ENCODE measurements around the gene STK11. TPM values are rescaled to one million over a fixed set of nuclear protein-coding genes. Genes with fewer than 3 reads are reported as not detected.
A peak's percentile ranks its signal among the peaks of the same experiment; 100 is the strongest.

STK11 gene
- total RNA-seq, 1 donor from 2014 or later = 27.4 TPM

- H3K27ac Mint-ChIP-seq = no peak overlapping the region
- H2AFZ ChIP-seq (replicated peaks) = no peak overlapping the region
- no peak overlapping the region for H3K9ac ChIP-seq
- no peaks in the 10 kb centered on the region for H3K36me3 ChIP-seq
- H3K9me3 Mint-ChIP-seq = no peaks in the 10 kb centered on the region
- H3K27me3 Mint-ChIP-seq (ENCODE audit: insufficient read depth, low read depth) = peaks cover 21% of the 10 kb centered on the region
- H3K27me3 ChIP-seq = no peaks in the 10 kb centered on the region
- H3K79me2 ChIP-seq (ENCODE audit: low read depth) = peaks cover 12% of the 10 kb centered on the region
- H3K27ac ChIP-seq = no peak overlapping the region
- H3K9me3 ChIP-seq (ENCODE audit: low read depth) = no peaks in the 10 kb centered on the region
- peaks cover 11% of the 10 kb centered on the region for H3K4me1 ChIP-seq
- peaks cover 2% of the 10 kb centered on the region for H4K20me1 ChIP-seq (ENCODE audit: low read depth)
- no peaks in the 10 kb centered on the region for H3K36me3 Mint-ChIP-seq
- no peak overlapping the region for H3K4me2 ChIP-seq
- H3F3A ChIP-seq (ENCODE audit: low read depth) = peaks cover 10% of the 10 kb centered on the region
- H3K4me3 Mint-ChIP-seq = peak overlapping the region; percentile 64
- TF ChIP-seq EZH2phosphoT487 (IDR thresholded peaks at IDR 0.05) (no peak), CTCF (IDR thresholded peaks at IDR 0.05) (no peak), EZH2 (IDR thresholded peaks at IDR 0.05) (no peak)
- DNase-seq (ENCODE audit: low spot score) = no peak
- H3K4me3 ChIP-seq = no peak overlapping the region
- H3K4me1 Mint-ChIP-seq = peaks cover 11% of the 10 kb centered on the region
These were observed 28.1 kb upstream of the STK11 start for GRCh38 chr19:1177322-1178114.

- H3K4me3 Mint-ChIP-seq = peak overlapping the region; percentile 46
- H3K4me1 ChIP-seq = peaks cover 6% of the 10 kb centered on the region
- no peaks in the 10 kb centered on the region for H3K27me3 ChIP-seq
- DNase-seq (ENCODE audit: low spot score) = no peak
- peak overlapping the region; percentile 46 for H3K27ac Mint-ChIP-seq
- H3F3A ChIP-seq (ENCODE audit: low read depth) = no peaks in the 10 kb centered on the region
- H3K9me3 ChIP-seq (ENCODE audit: low read depth) = no peaks in the 10 kb centered on the region
- H3K36me3 Mint-ChIP-seq = no peaks in the 10 kb centered on the region
- H3K4me1 Mint-ChIP-seq = peaks cover 4% of the 10 kb centered on the region
- no peak overlapping the region for H3K4me2 ChIP-seq
- no peak overlapping the region for H3K4me3 ChIP-seq
- no peak overlapping the region for H3K9ac ChIP-seq
- H3K79me2 ChIP-seq (ENCODE audit: low read depth) = no peaks in the 10 kb centered on the region
- peaks cover 18% of the 10 kb centered on the region for H3K27me3 Mint-ChIP-seq (ENCODE audit: insufficient read depth, low read depth)
- no peaks in the 10 kb centered on the region for H3K9me3 Mint-ChIP-seq
- no peaks in the 10 kb centered on the region for H3K36me3 ChIP-seq
- no peaks in the 10 kb centered on the region for H4K20me1 ChIP-seq (ENCODE audit: low read depth)
- H2AFZ ChIP-seq (replicated peaks) = no peak overlapping the region
- H3K27ac ChIP-seq = no peak overlapping the region
- TF ChIP-seq EZH2 (IDR thresholded peaks at IDR 0.05) = no peak
- TF ChIP-seq CTCF (IDR thresholded peaks at IDR 0.05) = no peak
- TF ChIP-seq EZH2phosphoT487 (IDR thresholded peaks at IDR 0.05) = no peak
These were observed 24.0 kb upstream of the STK11 start for GRCh38 chr19:1181606-1182005.

GRCh38 chr19:1182068-1182467, 23.5 kb upstream of the STK11 start:
- H3K4me3 Mint-ChIP-seq = peak overlapping the region; percentile 46
- Histone ChIP-seq H3K4me3 (no peak overlapping the region), H3K9ac (no peak overlapping the region), H3F3A (ENCODE audit: low read depth) (no peaks in the 10 kb centered on the region), H3K9me3 (ENCODE audit: low read depth) (no peaks in the 10 kb centered on the region), H2AFZ (replicated peaks) (no peak overlapping the region), H3K4me1 (peaks cover 6% of the 10 kb centered on the region), H3K27me3 (no peaks in the 10 kb centered on the region), H3K36me3 (no peaks in the 10 kb centered on the region), H3K27ac (no peak overlapping the region), H4K20me1 (ENCODE audit: low read depth) (no peaks in the 10 kb centered on the region), H3K4me2 (no peak overlapping the region), H3K79me2 (ENCODE audit: low read depth) (no peaks in the 10 kb centered on the region)
- no peak for DNase-seq (ENCODE audit: low spot score)
- H3K27me3 Mint-ChIP-seq (ENCODE audit: insufficient read depth, low read depth) = peaks cover 18% of the 10 kb centered on the region
- peak overlapping the region; percentile 46 for H3K27ac Mint-ChIP-seq
- H3K4me1 Mint-ChIP-seq = peaks cover 4% of the 10 kb centered on the region
- no peaks in the 10 kb centered on the region for H3K36me3 Mint-ChIP-seq
- no peaks in the 10 kb centered on the region for H3K9me3 Mint-ChIP-seq
- TF ChIP-seq CTCF (IDR thresholded peaks at IDR 0.05) (no peak), EZH2phosphoT487 (IDR thresholded peaks at IDR 0.05) (no peak), EZH2 (IDR thresholded peaks at IDR 0.05) (no peak)
